H1 (cell line): ENCODE data around the gene ARHGEF16.

Source experiments
- CHD2 ChIP-seq: IDR thresholded peaks from 2 replicates; pipeline ENCODE4 v1.6.1; 2012; ENCODE audit warnings: low read length, improper control_type of control experiment
- CTCF ChIP-seq, 3 experiments: IDR thresholded peaks; 1 replicate in 2 of 3; 2 replicates in 1 of 3; pipeline versions ENCODE4 v1.5.1 to v1.6.1; 2011; ENCODE audit warnings: low read length in 3 of 3, mild to moderate bottlenecking in 3 of 3, inconsistent platforms in 2 of 3, low read depth in 1 of 3, moderate library complexity in 1 of 3; ENCODE audit not compliant: insufficient read depth in 1 of 3; ENCODE audit errors: control extremely low read depth in 1 of 3
- TEAD4 ChIP-seq: IDR thresholded peaks from 2 replicates; pipeline ENCODE4 v1.6.1; 2012; ENCODE audit warnings: low read depth, low read length, inconsistent platforms, mixed read lengths

- TF ChIP-seq CTCF (IDR thresholded peaks at IDR 0.05; ENCODE audit: control extremely low read depth in 1 of 3, insufficient read depth in 1 of 3, low read depth in 1 of 3, low read length in 3 of 3) = no peak
- TF ChIP-seq CHD2 = no peak
- no peak for TF ChIP-seq TEAD4
These were observed 22.2 kb upstream of the ARHGEF16 start for GRCh38 chr1:3432306-3432705.
